Activated CD8-positive, alpha-beta memory T cell treated with anti-CD3 and anti-CD28 coated beads for 24 hours (primary cell): Measurements from ENCODE around the gene UNC93A.
"Not testable (repeated sequence)": the region's sequence is repeated elsewhere in the genome, so short reads cannot be mapped to it uniquely, and the experiment has no call there.

Experiments
- DNase-seq: peaks from one replicate; pipeline ENCODE4 v3.0.0-alpha.2; 2020

UNC93A gene

GRCh38 chr6:167317172-167317571 lies 26.1 kb downstream of the UNC93A start:
- no peak for DNase-seq

GRCh38 chr6:167318354-167318753 lies 27.2 kb downstream of the UNC93A start:
- DNase-seq, result not testable (repeated sequence)

- not testable (repeated sequence) for DNase-seq
These were observed 27.7 kb downstream of the UNC93A start for GRCh38 chr6:167318856-167319255.

- DNase-seq, result not testable (repeated sequence)
These were observed 29.0 kb downstream of the UNC93A start for GRCh38 chr6:167319856-167320753.

- DNase-seq, result not testable (repeated sequence)
These were observed 29.6 kb downstream of the UNC93A start for GRCh38 chr6:167320754-167321056.

- DNase-seq, result not testable (repeated sequence)
These were observed 30.1 kb downstream of the UNC93A start for GRCh38 chr6:167321185-167321584.

GRCh38 chr6:167323111-167323510 lies 32.0 kb downstream of the UNC93A start:
- no peak for DNase-seq

- no peak for DNase-seq
These were observed 33.0 kb downstream of the UNC93A start for GRCh38 chr6:167324111-167324510.

- DNase-seq, result no peak
These were observed 34.7 kb downstream of the UNC93A start for GRCh38 chr6:167325766-167326165.

- no peak for DNase-seq
These were observed 36.3 kb downstream of the UNC93A start for GRCh38 chr6:167327391-167327790.

GRCh38 chr6:167328086-167328485 lies 37.0 kb downstream of the UNC93A start:
- DNase-seq, result no peak

GRCh38 chr6:167329014-167329413 lies 37.9 kb downstream of the UNC93A start:
- DNase-seq, result no peak

- peak; percentile 21 for DNase-seq
These were observed 39.6 kb downstream of the UNC93A start for GRCh38 chr6:167330750-167331149.

- DNase-seq, result peak; percentile 15
These were observed 40.5 kb downstream of the UNC93A start for GRCh38 chr6:167331565-167331964.

- no peak for DNase-seq
These were observed 45.9 kb downstream of the UNC93A start for GRCh38 chr6:167336844-167337630.

GRCh38 chr6:167337675-167338449 lies 46.7 kb downstream of the UNC93A start:
- DNase-seq, result no peak

- no peak for DNase-seq
These were observed 47.5 kb downstream of the UNC93A start for GRCh38 chr6:167338541-167339117.

GRCh38 chr6:167341038-167341583 lies 50.0 kb downstream of the UNC93A start:
- DNase-seq, result no peak

GRCh38 chr6:167341665-167342655 lies 50.8 kb downstream of the UNC93A start:
- DNase-seq, result no peak

GRCh38 chr6:167342879-167343610 lies 51.9 kb downstream of the UNC93A start:
- no peak for DNase-seq

- no peak for DNase-seq
These were observed 54.2 kb downstream of the UNC93A start for GRCh38 chr6:167345348-167345747.
